ENCODE data around the gene CELF4. TPM values are rescaled to one million over a fixed set of nuclear protein-coding genes. Genes with fewer than 3 reads are reported as not detected.

Gene CELF4
- total and polyA plus RNA-seq, 2 donors (not counting 3 experiments of a cell fraction or from before 2014, with no cell fraction given), result not detected

- dilution Hi-C loops (cut with MboI; ENCODE audit: extremely low pct_ligation_motif_present, low sequenced_read_pairs), result no loop called here
- H3K27me3 ChIP-seq (ENCODE audit: control insufficient read depth in 2 of 2, insufficient read depth in 2 of 2, low read length in 2 of 2), result no peaks in the 10 kb centered on the region
- CTCF ChIA-PET, result no interaction called here
These were observed 67.6 kb downstream of the CELF4 start for GRCh38 chr18:37497853-37498518.

More at GRCh38 chr18:37497853-37498518, 67.6 kb downstream of the CELF4 start:
- TF ChIP-seq GATA2 (IDR thresholded peaks at IDR 0.05; ENCODE audit: insufficient read depth, insufficient read length, low read depth, low read length), result no peak
- TF ChIP-seq MAX (IDR thresholded peaks at IDR 0.05; ENCODE audit: insufficient read depth, insufficient read length), result no peak
- TF ChIP-seq POLR2A (IDR thresholded peaks at IDR 0.05; ENCODE audit: low read depth, low read length), result no peak
- TF ChIP-seq EZH2 (IDR thresholded peaks at IDR 0.05; ENCODE audit: borderline replicate concordance, low read depth, low read length, severe bottlenecking), result no peak
- no peak for TF ChIP-seq POLR2AphosphoS5 (IDR thresholded peaks at IDR 0.05; ENCODE audit: insufficient read depth, low read depth, low read length)
- TF ChIP-seq JUN (IDR thresholded peaks at IDR 0.05; ENCODE audit: borderline replicate concordance, insufficient read depth, insufficient read length, low read depth), result no peak
- TF ChIP-seq FOS (IDR thresholded peaks at IDR 0.05; ENCODE audit: borderline replicate concordance, insufficient read depth, low read length), result no peak
- TF ChIP-seq CTCF (IDR thresholded peaks at IDR 0.05; ENCODE audit: extremely low read depth in 1 of 2, insufficient read depth in 1 of 2, low read depth in 1 of 2, low read length in 2 of 2), result no peak
- no peak for TF ChIP-seq MYC (IDR thresholded peaks at IDR 0.05; ENCODE audit: low read depth, low read length)
- no peaks in the 10 kb centered on the region for H3K9me1 ChIP-seq (replicated peaks; ENCODE audit: control insufficient read depth, extremely low read depth, insufficient read depth, low read length)
- POLR2A ChIA-PET, result no interaction called here
- DNase-seq (ENCODE audit: low read depth, low spot score), result no peak
- no peak overlapping the region for H2AFZ ChIP-seq (ENCODE audit: low read depth, low read length)
- no peak for FAIRE-seq
- no peak overlapping the region for H3K4me2 ChIP-seq (ENCODE audit: insufficient read depth, low read length)
- H3K36me3 ChIP-seq (ENCODE audit: control insufficient read depth in 2 of 2, extremely low read depth in 1 of 2, insufficient read depth in 2 of 2, low read length in 2 of 2), result no peaks in the 10 kb centered on the region
- no peak overlapping the region for H3K27ac ChIP-seq (ENCODE audit: insufficient read depth, low read depth, low read length)
- H3K9me3 ChIP-seq (replicated peaks; ENCODE audit: control insufficient read depth, insufficient read depth, low read length), result no peaks in the 10 kb centered on the region
- no peak overlapping the region for H3K9ac ChIP-seq (replicated peaks; ENCODE audit: extremely low read depth, insufficient read depth, low read length)
- H3K79me2 ChIP-seq (ENCODE audit: control insufficient read depth, insufficient read depth, low read length), result no peaks in the 10 kb centered on the region
- H3K4me3 ChIP-seq (replicated peaks in 1 of 3; ENCODE audit: insufficient read depth in 1 of 3, low read depth in 1 of 3, low read length in 3 of 3), result no peak overlapping the region
- H3K4me1 ChIP-seq (ENCODE audit: control insufficient read depth, extremely low read depth, insufficient read depth, low read length), result no peaks in the 10 kb centered on the region
- no peaks in the 10 kb centered on the region for H4K20me1 ChIP-seq (replicated peaks; ENCODE audit: control insufficient read depth, extremely low read depth, insufficient read depth, low read length)
- intact Hi-C loops (cut with micrococcal nuclease), result no loop called here
- no TSS peak for BruUV-seq (replicated peaks)
